Coronary artery (tissue), 2 donors: ENCODE data around the gene OR4D9.

Experiments used
- DNase-seq: peaks from one replicate; pipeline ENCODE4 v3.0.0-alpha.2; 2017; ENCODE audit warnings: low spot score
- H3K27ac ChIP-seq, 2 donors: fragments of 200-600 bp; sonication (generic); one replicate each; pipeline ENCODE4 v1.5.1; 2016 to 2019
- H3K4me3 ChIP-seq: fragments of 200-600 bp; sonication (generic); 2 replicates; pipeline ENCODE4 v1.5.1; 2016; ENCODE audit warnings: mild to moderate bottlenecking, moderate library complexity
- TF ChIP-seq, protein P1 (sequence below): fragments of 200-600 bp; sonication (generic); IDR thresholded peaks from one replicate; pipeline ENCODE4 v1.5.1; 2019; ENCODE audit warnings: antibody characterized with exemption

OR4D9 gene

DNA sequence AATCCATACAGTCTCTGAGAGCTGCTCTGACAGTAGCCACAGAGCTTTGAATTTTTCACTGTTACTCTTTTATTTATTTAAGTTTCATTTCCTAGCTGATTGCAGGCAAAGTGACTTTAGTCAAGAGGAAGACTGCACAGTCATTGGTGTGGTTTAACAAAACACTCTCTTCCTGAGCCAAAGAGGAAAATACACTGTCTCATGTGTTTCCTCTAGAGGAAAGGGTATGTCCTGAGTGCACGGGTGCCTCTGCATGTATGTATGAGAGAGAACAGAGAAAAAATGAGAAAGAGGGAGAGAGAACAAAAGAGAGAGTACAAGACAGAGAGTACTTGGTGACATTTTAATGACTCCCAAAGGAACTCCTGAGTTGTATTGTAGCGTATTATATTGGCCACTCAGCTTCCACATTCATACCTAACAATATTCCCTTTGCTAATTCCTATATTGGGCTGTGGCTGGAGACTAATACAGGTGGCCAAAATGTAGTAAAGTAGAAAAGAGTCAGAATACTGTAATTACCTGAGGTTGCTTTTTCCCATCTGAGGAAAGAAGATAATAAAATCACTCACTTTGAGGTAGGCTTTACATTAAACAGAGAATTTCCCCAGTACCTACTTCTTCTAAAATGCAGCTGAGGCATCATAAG lies at the start of gene OR4D9:
TSS of gene OR4D9 (plus strand) at position 599 of the 649 bp plus-strand sequence. CDS start 3,374 bp downstream, outside the sequence.
- Histone ChIP-seq H3K4me3 (no peak within 1 kb of the TSS), H3K27ac (no peak within 1 kb of the TSS)
- DNase-seq = no peak
- TF ChIP-seq, protein P1, sequence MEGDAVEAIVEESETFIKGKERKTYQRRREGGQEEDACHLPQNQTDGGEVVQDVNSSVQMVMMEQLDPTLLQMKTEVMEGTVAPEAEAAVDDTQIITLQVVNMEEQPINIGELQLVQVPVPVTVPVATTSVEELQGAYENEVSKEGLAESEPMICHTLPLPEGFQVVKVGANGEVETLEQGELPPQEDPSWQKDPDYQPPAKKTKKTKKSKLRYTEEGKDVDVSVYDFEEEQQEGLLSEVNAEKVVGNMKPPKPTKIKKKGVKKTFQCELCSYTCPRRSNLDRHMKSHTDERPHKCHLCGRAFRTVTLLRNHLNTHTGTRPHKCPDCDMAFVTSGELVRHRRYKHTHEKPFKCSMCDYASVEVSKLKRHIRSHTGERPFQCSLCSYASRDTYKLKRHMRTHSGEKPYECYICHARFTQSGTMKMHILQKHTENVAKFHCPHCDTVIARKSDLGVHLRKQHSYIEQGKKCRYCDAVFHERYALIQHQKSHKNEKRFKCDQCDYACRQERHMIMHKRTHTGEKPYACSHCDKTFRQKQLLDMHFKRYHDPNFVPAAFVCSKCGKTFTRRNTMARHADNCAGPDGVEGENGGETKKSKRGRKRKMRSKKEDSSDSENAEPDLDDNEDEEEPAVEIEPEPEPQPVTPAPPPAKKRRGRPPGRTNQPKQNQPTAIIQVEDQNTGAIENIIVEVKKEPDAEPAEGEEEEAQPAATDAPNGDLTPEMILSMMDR = no peak

DNA sequence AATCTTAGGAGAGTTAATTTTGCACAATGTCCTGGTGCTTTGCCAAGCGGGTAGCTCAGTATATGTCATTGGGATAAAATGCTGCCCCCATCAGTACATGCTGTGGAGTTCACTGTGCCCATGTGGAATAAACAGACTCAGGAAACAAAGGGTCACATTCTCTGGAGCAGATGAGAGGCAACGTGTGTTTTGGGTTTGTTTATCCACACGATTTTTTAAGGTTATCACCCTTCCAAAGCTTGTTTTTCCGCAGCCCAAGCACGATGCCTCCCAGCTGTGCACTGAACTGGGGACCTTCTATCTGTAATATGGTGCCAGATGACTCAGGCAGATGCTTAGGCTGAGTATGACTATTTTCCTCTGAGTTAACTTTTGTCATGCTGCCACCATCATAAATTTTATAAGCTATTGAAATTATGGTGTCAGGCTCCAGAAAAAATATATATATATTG lies 48.1 kb upstream of the OR4D9 start:
- no peak for DNase-seq

DNA sequence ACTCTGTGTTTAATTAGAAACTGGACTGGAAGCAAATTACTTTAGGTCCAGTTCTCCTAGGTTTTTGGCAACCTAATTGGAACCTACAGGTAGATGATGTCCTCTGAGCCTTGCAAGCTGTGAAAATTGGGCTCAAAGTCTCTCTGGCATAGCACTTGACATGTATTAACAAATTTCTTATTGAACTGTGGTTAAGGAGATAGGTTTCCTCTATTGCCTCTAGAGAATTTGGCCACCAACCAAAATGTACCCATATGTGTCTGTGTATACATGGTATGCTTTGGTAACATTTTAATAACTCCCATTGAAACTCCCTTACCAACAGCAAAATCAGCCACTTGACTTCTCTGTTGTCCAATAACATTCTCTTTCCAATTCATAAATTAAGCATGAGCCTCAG lies 38.3 kb upstream of the OR4D9 start, which contains the start of gene OR4D10:
TSS of gene OR4D10 (plus strand) at position 301 of the 400 bp plus-strand sequence. CDS start 4,115 bp downstream, outside the sequence.
- TF ChIP-seq, protein P1 = no peak
- Histone ChIP-seq H3K27ac (no peak within 1 kb of the TSS), H3K4me3 (no peak within 1 kb of the TSS)
- DNase-seq = no peak

More for the DNA sequence above, 48.1 kb upstream of the OR4D9 start:
- Histone ChIP-seq H3K4me3 (no peak overlapping the region), H3K27ac (no peak overlapping the region)
- TF ChIP-seq, protein P1 = no peak

DNA sequence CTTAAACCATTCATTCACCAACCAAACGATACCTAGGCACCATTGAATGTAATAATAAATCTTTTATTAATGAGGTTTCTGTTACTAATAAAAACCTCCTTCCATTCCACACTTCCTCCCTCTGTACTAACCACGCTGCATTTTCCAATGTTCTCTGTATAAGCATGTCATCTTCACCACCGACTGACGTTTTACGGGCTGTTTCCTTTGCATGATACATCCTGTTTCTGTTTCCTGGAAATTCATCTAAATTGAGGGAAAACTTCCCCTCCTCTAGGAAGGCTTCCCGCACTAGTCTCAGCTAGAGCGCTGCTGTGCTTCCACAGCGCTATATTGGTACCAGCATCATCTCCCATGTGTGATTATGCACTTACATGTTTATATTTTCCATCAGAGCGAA lies 36.2 kb upstream of the OR4D9 start:
- DNase-seq = no peak
- Histone ChIP-seq H3K4me3 (no peak overlapping the region), H3K27ac (no peak overlapping the region)
- TF ChIP-seq, protein P1 = no peak

DNA sequence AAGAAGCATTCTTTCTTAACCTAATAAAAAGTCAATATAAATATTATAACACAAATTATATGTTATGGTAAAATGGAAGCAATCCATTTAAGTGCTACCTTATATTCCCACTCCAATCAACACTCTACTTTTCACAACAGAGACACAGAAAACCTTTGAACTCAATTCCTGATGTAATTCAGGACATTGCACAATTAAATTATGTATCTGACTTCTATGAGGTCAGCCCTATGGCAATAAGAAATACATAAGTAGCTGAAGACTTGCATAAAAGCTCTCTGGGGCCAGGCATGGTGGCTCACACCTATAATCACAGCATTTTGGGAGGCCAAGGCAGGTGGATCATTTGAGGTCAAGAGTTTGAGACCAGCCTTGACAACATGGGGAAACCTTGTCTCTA lies 31.4 kb upstream of the OR4D9 start:
- Histone ChIP-seq H3K27ac (no peak overlapping the region), H3K4me3 (no peak overlapping the region)
- TF ChIP-seq, protein P1 = no peak
- no peak for DNase-seq

DNA sequence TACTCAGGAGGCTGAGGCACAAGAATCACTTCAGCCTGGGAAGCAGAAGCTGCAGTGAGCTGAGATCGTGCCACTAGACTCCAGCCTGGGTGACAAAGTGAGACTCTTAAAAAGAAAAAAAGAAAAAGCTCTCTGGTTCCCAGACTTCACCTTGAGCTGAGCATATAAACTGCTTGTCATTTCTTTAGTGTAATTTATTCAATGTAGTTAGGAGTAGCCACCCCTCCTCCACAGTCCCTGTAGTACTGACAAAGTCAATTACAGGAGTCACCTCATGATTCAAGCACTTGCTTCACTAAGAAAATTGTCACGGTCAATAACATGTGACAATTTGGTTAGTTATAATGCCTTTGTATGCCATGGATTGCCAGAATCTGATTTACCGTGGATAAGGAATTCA lies 31.0 kb upstream of the OR4D9 start:
- DNase-seq = no peak
- Histone ChIP-seq H3K27ac (no peak overlapping the region), H3K4me3 (no peak overlapping the region)
- TF ChIP-seq, protein P1 = no peak

DNA sequence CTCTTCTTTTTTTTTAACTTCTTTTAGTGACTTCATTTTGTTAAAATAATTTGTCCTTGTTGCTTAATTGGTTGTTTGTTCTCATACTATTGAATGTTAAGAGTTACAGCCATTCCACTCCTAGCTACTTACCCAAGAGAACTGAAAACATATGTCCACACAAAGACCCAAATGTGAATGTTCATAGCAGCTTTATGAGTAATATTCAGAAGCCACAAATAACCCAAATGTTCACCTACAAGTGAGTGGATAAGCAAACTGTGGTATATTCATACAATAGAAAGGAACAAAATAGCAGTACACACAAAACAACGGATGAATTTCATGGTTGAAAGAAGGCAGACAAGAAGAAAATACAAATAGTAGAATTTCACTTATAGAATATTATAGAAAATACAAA lies 9.4 kb upstream of the OR4D9 start:
- no peak for DNase-seq
- TF ChIP-seq, protein P1 = no peak
- no peak overlapping the region for H3K27ac ChIP-seq
- no peak overlapping the region for H3K4me3 ChIP-seq
